HL-60 (cell line): ENCODE results near the gene IGFL2.

Experiments
- CTCF ChIP-seq: IDR thresholded peaks from one replicate; pipeline ENCODE4 v1.5.1; 2011; ENCODE audit warnings: low read length, control low read depth, inconsistent platforms; ENCODE audit not compliant: insufficient read depth
- GABPA ChIP-seq: IDR thresholded peaks from 2 replicates; pipeline ENCODE4 v1.6.1; 2012; ENCODE audit warnings: low read depth
- POLR2AphosphoS5 ChIP-seq: IDR thresholded peaks from 2 replicates; pipeline ENCODE4 v1.6.1; 2012; ENCODE audit warnings: low read depth
- REST ChIP-seq: IDR thresholded peaks from 2 replicates; pipeline ENCODE4 v1.6.1; 2012; ENCODE audit warnings: low read depth; ENCODE audit not compliant: insufficient replicate concordance

- TF ChIP-seq POLR2AphosphoS5 (no peak), CTCF (no peak), GABPA (no peak), REST (no peak)
These were observed 2.6 kb downstream of the IGFL2 start for GRCh38 chr19:46150606-46151005.
